T-helper 2 cell (primary cell): ENCODE measurements around the gene KMT5B.
"Not testable (repeated sequence)": the region's sequence is repeated elsewhere in the genome, so short reads cannot be mapped to it uniquely, and the experiment has no call there.

Experiments
- DNase-seq, 5 experiments: peaks; one replicate each; pipeline versions ENCODE4 v3.0.0 to v3.0.0-alpha.2; 2012 to 2022
- total RNA-seq, 2 donors: gene quantifications; one replicate each; lab custom pipeline; 2026; lab: John Stamatoyannopoulos, UW

Gene KMT5B
- 33.4 to 69.2 reads per million in 2 donors for total RNA-seq

- peak in 2 of 5 experiments; percentile 39 to 52 for DNase-seq
Measured at GRCh38 chr11:68213135-68213515, at the start of gene KMT5B. Gene KMT5B, minus strand, starts transcription at chr11:68213296. Its CDS starts 23,220 bp downstream, at chr11:68190076.

GRCh38 chr11:68262544-68262827 lies 49.4 kb upstream of the KMT5B start:
- DNase-seq, result no peak

GRCh38 chr11:68261749-68262543 lies 48.9 kb upstream of the KMT5B start:
- DNase-seq, result no peak

GRCh38 chr11:68261006-68261405 lies 47.9 kb upstream of the KMT5B start:
- no peak for DNase-seq

- no peak for DNase-seq
Measured at GRCh38 chr11:68260484-68260883, 47.4 kb upstream of the KMT5B start.

- no peak for DNase-seq
Measured at GRCh38 chr11:68259122-68259959, 46.2 kb upstream of the KMT5B start.

- DNase-seq, result no peak
Measured at GRCh38 chr11:68258363-68258765, 45.3 kb upstream of the KMT5B start.

GRCh38 chr11:68257477-68258362 lies 44.6 kb upstream of the KMT5B start:
- peak; percentile 76 to 92 (median 86) for DNase-seq

GRCh38 chr11:68256331-68256741 lies 43.2 kb upstream of the KMT5B start:
- DNase-seq, result no peak

- DNase-seq, result no peak
Measured at GRCh38 chr11:68255526-68255925, 42.4 kb upstream of the KMT5B start.

GRCh38 chr11:68254421-68254820 lies 41.3 kb upstream of the KMT5B start:
- no peak for DNase-seq

- DNase-seq, result no peak
Measured at GRCh38 chr11:68251765-68252164, 38.7 kb upstream of the KMT5B start.

- DNase-seq, result not testable (repeated sequence)
Measured at GRCh38 chr11:68244912-68245311, 31.8 kb upstream of the KMT5B start.

- DNase-seq, result not testable (repeated sequence)
Measured at GRCh38 chr11:68243847-68244246, 30.8 kb upstream of the KMT5B start.

- no peak for DNase-seq
Measured at GRCh38 chr11:68242616-68243015, 29.5 kb upstream of the KMT5B start.

GRCh38 chr11:68231621-68232020 lies 18.5 kb upstream of the KMT5B start:
- no peak for DNase-seq

- DNase-seq, result no peak
Measured at GRCh38 chr11:68229601-68230000, 16.5 kb upstream of the KMT5B start.

GRCh38 chr11:68226421-68226820 lies 13.3 kb upstream of the KMT5B start:
- DNase-seq, result no peak

- DNase-seq, result no peak
Measured at GRCh38 chr11:68224606-68225005, 11.5 kb upstream of the KMT5B start.

GRCh38 chr11:68223275-68223674 lies 10.2 kb upstream of the KMT5B start:
- DNase-seq, result no peak

- DNase-seq, result no peak
Measured at GRCh38 chr11:68221406-68221805, 8.3 kb upstream of the KMT5B start.

- no peak for DNase-seq
Measured at GRCh38 chr11:68216171-68216938, 3.3 kb upstream of the KMT5B start.
